ENCODE measurements around the gene CSHL1.
"Not testable (repeated sequence)": the region's sequence is repeated elsewhere in the genome, so short reads cannot be mapped to it uniquely, and the experiment has no call there.

Gene CSHL1

DNA sequence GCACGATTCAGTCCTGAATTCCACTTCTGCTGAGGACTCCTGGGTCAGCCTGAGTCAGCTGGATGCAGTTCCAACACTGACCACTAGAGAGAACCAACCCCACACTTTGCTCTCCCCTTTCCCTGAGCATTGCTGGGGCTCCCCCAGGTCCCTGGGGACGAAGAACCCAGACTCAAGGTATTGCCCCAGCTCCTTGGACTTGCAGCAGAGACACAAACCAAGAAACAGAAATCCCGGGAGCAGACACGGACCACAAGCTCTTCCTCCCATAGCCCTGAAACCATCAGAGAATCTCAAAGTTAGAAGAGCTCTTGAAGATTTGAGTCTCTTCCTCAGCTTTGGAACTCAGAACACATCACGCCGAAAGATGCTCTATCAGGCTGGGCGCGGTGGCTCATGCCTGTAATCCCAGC is 8.3 kb upstream of the CSHL1 start:
- DNase-seq (ENCODE audit: low read depth in 2 of 2, low spot score in 1 of 2) = peak; percentile 28 to 60

DNA sequence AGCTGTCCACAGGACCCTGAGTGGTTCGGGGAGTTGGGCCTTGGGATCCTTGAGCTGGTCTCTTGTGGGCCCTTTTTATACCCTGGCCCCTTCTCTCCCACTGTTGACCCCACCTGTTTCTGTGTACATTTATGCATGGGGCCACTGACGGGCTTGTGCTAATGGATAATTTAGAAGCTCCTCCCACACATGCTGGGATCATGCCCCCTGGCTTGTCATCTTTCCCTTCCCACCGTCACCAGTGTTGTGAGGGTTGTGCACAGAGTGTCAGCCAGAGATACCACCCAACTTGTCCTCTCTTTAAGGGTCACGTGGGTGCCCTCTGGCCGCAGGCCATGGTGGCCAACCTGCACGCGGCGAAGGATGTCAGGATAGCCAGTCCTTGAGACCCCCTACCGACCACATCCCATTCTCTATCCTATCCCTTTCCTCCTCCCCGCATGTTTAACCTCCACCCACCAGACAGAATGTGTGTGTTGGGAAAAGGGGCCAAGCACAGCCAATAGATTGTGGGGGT is 7.8 kb upstream of the CSHL1 start, which contains the start of gene GH1:
Gene GH1, minus strand, starts transcription at position 51 of the 517 bp plus-strand sequence. CDS start 63 bp downstream, outside the sequence.
- DNase-seq (ENCODE audit: low read depth in 2 of 2, low spot score in 1 of 2) = not testable (repeated sequence)

DNA sequence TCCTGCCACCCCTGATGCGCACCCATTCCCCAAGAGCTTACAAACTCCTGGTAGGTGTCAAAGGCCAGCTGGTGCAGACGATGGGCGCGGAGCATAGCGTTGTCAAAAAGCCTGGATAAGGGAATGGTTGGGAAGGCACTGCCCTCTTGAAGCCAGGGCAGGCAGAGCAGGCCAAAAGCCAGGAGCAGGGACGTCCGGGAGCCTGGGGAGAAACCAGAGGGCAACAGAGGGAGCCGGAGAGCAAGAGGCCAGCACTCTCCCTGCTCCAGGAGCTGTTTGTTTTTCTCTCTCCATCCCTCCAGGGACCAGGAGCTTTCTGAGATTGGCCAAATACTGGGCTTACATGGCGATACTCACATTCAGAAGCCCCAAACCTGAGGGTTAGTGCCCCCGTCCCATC is 7.2 kb upstream of the CSHL1 start:
- DNase-seq (ENCODE audit: low read depth in 2 of 2, low spot score in 1 of 2) = no peak

DNA sequence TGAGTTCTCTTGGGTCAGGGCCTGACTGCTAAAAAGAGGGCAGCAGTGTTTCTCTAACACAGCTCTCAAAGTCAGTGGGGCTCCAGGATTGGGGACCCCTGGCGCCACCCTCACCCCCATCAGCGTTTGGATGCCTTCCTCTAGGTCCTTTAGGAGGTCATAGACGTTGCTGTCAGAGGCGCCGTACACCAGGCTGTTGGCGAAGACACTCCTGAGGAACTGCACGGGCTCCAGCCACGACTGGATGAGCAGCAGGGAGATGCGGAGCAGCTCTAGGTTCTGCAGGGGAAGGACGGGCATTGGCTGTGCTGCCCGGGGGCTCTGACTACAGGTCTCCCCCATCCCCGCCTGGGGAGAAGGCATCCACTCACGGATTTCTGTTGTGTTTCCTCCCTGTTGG is 6.6 kb upstream of the CSHL1 start:
- no peak for DNase-seq (ENCODE audit: low read depth in 2 of 2, low spot score in 1 of 2)

DNA sequence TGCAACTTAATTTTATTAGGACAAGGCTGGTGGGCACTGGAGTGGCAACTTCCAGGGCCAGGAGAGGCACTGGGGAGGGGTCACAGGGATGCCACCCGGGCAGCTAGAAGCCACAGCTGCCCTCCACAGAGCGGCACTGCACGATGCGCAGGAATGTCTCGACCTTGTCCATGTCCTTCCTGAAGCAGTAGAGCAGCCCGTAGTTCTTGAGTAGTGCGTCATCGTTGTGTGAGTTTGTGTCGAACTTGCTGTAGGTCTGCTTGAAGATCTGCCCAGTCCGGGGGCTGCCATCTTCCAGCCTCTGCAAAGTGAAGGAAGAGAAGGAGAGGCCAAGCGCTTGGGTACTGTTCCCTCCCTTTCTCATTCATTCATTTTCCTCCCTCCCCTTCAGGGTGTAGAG is 6.1 kb upstream of the CSHL1 start:
- DNase-seq (ENCODE audit: low read depth in 2 of 2, low spot score in 1 of 2) = not testable (repeated sequence)

DNA sequence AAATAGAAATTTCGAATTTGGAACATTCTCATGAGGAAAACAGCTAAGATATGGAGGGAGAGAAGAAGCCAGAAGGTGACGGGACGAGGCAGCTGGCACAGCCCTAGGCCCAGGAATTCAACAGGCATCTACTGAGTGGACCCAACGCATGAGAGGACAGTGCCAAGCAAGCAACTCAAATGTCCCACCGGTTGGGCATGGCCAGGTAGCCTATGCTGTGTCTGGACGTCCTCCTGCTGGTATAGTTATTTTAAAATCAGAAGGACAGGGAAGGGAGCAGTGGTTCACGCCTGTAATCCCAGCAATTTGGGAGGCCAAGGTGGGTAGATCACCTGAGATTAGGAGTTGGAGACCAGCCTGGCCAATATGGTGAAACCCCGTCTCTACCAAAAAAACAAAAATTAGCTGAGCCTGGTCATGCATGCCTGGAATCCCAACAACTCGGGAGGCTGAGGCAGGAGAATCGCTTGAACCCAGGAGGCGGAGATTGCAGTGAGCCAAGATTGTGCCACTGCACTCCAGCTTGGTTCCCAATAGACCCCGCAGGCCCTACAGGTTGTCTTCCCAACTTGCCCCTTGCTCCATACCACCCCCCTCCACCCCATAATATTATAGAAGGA is 5.6 kb upstream of the CSHL1 start:
- no peak for DNase-seq (ENCODE audit: low read depth in 2 of 2, low spot score in 1 of 2)

DNA sequence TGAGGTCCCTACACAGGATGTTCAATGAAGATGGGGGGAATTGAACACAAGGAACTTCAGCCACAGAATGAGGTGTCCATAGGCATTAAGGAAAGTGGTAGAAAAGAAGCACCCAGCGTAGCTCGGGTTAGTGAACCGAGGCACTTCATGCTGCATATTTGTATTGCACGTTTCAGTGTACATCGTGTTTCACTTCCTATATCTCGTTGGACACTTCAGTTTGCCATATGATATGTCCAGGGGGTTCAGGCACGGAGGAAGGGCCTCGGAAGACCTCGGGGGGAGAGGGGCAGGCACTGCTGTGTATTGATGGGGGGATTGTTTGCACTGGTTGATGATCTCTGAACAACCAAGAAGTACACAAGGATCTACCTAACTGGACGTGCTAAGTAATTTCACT is 4.7 kb upstream of the CSHL1 start:
- DNase-seq (ENCODE audit: low read depth in 2 of 2, low spot score in 1 of 2) = not testable (repeated sequence)

DNA sequence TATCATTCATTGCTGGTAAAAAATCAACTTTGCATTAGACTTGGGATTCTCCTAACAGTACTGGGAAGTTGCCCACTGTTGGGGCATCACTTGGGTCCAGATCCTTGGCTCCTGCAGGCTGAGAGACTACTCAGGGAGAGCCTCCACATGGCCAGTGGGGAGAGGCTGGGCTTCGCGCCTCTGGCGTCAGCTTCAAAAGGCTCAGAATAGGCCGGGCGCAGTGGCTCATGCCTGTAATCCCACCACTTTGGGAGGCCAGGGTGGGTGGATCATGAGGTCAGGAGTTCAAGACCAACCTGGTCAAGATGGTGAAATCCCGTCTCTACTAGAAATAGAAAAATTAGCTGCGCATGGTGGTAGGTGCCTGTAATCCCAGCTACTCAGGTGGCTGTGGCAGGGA is 3.4 kb upstream of the CSHL1 start:
- DNase-seq (ENCODE audit: low read depth in 2 of 2, low spot score in 1 of 2) = no peak

DNA sequence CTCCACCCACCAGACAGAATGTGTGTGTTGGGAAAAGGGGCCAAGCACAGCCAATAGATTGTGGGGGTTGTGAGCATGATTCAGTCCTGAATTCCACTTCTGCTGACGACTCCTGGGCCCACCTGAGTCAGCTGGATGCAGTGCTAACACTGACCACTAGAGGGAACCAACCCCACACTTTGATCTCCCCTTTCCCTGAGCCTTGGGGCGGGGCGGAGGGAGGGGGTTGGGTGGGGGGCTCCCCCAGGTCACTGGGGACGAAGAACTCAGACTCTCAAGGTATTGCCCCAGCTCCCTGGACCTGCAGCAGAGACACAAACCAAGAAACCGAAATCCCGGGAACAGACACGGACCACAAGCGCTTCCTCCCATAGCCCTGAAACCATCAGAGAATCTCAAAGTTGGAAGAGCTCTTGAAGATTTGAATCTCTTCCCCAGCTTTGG is 621 bp upstream of the CSHL1 start:
- DNase-seq (ENCODE audit: low read depth in 2 of 2, low spot score in 1 of 2) = peak; percentile 44 to 47

DNA sequence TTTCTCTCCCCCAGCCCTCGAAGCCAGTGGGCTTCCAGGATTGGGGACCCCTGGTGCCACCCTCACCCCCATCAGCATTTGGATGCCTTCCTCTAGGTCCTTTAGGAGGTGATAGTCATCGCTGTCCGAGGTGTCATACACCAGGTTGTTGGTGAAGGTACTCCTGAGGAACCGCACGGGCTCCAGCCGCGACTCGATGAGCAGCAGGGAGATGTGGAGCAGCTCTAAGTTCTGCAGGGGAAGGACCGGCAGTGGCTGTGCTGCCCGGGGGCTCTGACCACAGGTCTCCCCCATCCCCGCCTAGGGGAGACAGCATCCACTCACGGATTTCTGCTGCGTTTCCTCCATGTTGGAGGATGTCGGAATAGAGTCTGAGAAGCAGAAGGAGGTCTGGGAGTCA is 962 bp downstream of the CSHL1 start:
- DNase-seq (ENCODE audit: low read depth in 2 of 2, low spot score in 1 of 2) = no peak

DNA sequence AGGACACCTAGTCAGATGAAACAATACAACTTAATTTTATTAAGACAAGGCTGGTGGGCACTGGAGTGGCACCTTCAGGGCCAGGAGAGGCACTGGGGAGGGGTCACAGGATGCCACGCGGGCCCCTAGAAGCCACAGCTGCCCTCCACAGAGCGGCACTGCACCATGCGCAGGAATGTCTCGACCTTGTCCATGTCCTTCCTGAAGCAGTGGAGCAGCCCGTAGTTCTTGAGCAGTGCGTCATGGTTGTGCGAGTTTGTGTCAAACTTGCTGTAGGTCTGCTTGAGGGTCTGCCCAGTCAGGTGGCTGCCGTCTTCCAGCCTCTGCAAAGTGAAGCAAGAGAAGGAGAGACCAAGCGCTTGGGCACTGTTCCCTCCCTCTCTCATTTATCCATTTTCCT is 1.5 kb downstream of the CSHL1 start:
- not testable (repeated sequence) for DNase-seq (ENCODE audit: low read depth in 2 of 2, low spot score in 1 of 2)

DNA sequence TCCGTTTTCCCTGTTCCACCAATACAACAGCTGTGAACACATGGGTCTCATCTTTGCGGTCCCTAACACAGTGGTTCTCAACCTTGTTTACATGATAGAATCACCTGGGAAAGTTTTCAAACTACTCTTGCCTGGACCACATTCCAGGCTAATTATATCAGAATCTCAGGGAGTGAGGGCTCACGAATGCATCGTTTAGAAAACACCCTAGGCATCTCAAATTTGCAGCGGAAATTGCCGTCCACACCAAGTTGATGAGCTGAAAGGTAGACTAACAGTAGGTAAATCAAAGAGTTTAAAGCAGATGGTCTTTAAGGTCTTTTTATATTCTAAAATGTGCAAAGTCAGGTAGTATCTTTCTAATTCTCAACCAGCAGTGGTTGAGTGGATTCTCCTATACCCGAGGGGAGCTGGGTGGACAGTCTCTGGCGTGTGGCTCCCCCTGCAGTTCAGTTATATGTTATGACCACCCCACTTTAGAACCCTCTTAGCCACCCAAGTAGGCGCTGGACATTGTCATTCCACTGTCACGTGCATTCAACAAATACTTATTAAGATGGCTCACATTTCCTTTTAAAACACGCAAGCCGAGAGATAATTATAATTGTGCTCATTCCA is 3.8 kb downstream of the CSHL1 start:
- not testable (repeated sequence) for DNase-seq (ENCODE audit: low read depth in 2 of 2, low spot score in 1 of 2)

DNA sequence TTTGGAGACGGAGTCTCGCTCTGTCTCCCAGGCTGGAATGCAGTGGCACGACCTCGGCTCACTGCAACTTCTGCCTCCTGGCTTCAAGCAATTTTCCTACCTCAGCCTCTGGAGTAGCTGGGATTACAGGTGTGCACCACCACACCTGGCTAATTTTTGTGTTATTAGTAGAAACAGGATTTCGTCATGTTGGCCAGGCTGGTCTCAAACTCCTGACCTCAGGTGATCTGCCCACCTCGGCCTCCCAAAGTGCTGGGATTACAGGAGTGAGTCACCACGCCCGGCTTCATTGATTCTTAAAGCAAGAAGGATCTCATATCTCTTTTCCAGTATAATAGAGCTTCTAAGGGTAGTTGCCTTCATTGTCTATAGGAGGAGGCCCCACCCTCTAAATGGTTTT is 6.3 kb downstream of the CSHL1 start:
- not testable (repeated sequence) for DNase-seq (ENCODE audit: low read depth in 2 of 2, low spot score in 1 of 2)

DNA sequence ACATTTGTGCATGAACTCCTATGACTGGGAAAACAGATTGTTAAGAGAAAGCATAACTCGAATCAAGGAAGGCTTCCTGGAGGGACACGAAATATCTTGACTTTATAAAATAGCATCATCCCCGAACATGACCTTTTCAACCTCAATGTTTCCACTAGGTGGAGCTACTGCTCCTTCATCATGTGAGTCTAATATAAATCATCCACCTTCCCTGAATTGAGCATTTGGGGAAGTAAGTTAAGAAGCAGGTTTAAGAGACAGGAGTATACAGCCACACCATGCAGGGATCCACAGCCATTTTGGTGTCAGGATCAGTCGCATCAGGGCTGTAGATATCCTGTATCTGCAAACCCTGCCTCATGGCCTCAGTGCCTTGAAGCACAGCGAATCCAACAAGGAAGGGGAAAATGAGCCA is 7.3 kb downstream of the CSHL1 start:
- not testable (repeated sequence) for DNase-seq (ENCODE audit: low read depth in 2 of 2, low spot score in 1 of 2)

DNA sequence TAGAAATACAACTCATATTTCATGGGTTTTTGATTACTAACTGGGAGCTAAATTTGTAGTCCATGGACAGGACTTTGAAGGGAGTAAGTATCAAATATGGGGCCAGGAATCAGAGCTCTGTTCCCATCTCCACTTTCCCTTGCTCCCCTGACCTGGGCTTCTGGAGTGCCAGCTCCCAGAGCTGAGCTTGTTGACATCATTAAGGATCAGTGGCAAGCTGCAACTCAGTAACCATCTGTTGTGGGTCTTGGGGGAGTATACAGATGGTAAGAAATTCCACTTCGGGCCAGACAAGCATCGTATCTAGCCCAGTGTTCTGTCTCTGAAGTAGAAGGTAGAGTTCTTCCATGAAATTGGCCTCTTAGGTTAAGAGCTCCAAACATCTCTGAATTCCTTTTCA is 9.1 kb downstream of the CSHL1 start:
- not testable (repeated sequence) for DNase-seq (ENCODE audit: low read depth in 2 of 2, low spot score in 1 of 2)

DNA sequence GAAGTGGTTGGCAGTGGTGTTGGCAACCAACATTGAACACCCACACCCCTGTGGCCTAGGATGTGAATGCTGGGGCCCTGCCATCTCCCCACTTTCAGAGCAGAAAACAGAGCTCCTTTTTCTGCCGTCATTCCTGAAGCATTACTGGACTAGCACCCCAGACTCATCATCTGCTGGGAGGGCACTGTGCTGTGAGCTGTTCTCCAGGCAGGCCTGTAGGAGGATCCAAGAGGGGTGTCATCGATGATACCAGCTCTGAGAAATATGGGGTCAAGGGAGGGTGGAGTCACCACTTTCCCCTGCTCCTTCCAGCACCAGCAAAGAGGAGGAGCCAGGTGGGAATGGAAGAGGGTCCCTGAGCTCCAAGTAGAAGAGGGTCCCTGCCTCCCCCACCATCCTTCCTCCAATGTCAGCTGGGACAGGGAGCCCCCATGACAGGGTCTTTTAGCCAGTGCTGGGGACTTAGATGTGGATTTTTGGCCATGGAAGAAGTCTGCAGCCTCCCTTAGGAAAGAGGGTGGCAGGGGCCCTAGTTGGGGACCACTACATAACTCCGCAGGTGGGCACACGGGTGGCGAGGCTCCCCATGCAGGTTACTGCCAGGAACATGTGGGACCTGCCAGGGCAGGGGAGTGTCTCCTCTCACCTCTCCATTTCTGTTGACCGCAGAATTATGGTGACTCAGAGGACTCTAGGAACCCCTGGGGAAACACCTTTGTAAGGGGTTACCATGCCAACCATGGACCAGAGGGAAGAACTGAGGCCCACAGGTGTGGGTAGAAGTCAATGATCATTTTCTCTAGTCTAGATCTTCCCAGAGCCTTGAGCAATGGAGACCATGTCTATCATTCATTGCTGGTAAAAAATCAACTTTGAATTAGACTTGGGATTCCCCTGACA is 11.9 kb downstream of the CSHL1 start:
- DNase-seq (ENCODE audit: low read depth in 2 of 2, low spot score in 1 of 2) = not testable (repeated sequence)

DNA sequence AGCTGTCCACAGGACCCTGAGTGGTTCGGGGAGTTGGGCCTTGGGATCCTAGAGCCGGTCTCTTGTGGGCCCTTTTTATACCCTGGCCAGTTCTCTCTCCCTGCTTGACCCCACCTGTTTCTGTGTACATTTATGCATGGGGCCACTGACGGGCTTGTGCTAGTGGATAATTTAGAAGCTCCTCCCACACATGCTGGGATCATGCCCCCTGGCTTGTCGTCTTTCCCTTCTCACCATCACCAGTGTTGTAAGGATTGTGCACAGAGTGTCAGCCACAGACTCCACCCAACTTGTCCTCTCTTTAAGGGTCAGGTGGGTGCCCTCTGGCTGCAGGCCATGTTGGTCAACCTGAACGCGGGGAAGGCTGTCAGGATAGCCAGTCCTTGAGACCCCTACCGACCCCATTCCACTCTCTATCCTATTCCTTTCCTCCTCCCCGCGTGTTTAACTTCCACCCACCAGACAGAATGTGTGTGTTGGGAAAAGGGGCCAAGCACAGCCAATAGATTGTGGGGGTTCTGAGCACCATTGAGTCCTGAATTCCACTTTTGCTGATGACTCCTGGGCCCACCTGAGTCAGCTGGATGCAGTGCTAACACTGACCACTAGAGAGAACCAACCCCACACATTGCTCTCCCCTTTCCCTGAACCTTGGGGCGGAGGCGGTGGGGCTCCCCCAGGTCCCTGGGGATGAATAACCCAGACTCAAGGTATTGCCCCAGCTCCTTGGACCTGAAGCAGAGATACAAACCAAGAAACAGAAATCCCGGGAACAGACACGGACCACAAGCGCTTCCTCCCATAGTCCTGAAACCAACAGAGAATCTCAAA is 14.3 kb downstream of the CSHL1 start, which contains the start of gene CSH1:
Gene CSH1, minus strand, starts transcription at position 51 of the 831 bp plus-strand sequence. CDS start 63 bp downstream, outside the sequence.
- DNase-seq (ENCODE audit: low read depth in 2 of 2, low spot score in 1 of 2) = not testable (repeated sequence)

DNA sequence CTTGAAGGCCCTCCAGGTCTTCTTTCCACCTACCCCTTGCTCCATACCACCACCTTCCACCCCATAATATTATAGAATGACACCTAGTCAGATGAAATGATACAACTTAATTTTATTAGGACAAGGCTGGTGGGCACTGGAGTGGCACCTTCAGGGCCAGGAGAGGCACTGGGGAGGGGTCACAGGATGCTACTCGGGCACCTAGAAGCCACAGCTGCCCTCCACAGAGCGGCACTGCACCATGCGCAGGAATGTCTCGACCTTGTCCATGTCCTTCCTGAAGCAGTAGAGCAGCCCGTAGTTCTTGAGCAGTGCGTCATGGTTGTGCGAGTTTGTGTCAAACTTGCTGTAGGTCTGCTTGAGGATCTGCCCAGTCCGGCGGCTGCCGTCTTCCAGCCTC is 16.2 kb downstream of the CSHL1 start:
- DNase-seq (ENCODE audit: low read depth in 2 of 2, low spot score in 1 of 2) = not testable (repeated sequence)

DNA sequence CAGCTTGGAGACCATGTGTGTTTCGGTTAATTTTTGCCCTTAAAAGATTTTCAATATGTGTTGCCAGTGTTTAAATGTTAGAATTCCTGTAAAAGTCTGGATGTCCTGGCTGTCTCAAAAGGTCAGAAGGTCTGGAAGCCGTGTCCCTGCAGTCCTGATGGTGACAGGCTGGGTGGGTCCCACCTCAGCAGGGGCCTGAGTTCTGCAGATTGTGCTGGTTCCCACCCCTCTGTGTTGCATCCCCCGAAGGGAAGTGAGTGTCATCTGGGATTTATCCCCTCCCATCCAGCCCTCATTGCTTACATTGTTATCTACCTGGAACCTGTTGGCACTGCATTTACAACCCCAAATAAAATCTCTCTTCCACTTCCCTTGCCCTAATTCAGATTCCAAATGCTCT is 17.0 kb downstream of the CSHL1 start:
- DNase-seq (ENCODE audit: low read depth in 2 of 2, low spot score in 1 of 2) = not testable (repeated sequence)

DNA sequence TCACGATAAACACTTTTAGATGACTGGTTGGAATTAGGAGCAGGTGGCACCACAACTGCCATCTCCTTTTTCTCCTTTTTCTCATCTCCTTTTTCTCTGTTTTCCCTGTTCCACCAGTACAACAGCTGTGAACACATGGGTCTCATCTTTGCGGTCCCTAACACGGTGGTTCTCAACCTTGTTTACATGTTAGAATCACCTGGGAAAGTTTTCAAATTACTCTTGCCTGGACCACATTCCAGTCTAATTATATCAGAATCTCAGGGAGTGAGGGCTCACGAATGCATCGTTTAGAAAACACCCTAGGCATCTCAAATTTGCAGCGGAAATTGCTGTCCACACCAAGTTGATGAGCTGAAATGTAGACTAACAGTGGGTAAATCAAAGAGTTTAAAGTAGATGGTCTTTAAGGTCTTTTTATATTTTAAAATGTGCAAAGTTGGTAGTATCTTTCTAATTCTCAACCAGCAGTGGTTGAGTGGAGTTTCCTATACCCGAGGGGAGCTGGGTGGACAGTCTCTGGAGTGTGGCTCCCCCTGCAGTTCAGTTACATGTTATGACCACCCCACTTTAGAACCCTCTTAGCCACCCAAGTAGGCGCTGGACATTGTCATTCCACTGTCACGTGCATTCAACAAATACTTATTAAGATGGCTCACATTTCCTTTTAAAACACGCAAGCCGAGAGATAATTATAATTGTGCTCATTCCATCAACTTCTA is 18.6 kb downstream of the CSHL1 start:
- not testable (repeated sequence) for DNase-seq (ENCODE audit: low read depth in 2 of 2, low spot score in 1 of 2)
